Measurements from ENCODE around the gene HIBCH. TPM values are rescaled to one million over a fixed set of nuclear protein-coding genes. Genes with fewer than 3 reads are reported as not detected.
A peak's percentile ranks its signal among the peaks of the same experiment; 100 is the strongest.

The HIBCH gene
- polyA plus RNA-seq, 1 donor (not counting 4 experiments of a cell fraction or from before 2014, with no cell fraction given): 19.4 TPM

GRCh38 chr2:190343536-190344275 is 24.1 kb upstream of the HIBCH start, which contains the start of gene INPP1:
TSS of gene INPP1 (plus strand) at chr2:190343589. CDS start at chr2:190360103, 16,514 bp downstream.
- Histone ChIP-seq H3K4me1 (ENCODE audit: control insufficient read depth, extremely low read depth, insufficient read depth, low read length) (peaks cover 7% of the 10 kb centered on the region), H3K4me3 (ENCODE audit: control insufficient read depth in 2 of 3, extremely low read depth in 1 of 3, insufficient read depth in 2 of 3, low read depth in 1 of 3, low read length in 3 of 3) (peak within 1 kb of the TSS; percentile 54 to 77 (median 64)), H3K9ac (ENCODE audit: control insufficient read depth, extremely low read depth, insufficient read depth, low read length) (peak within 1 kb of the TSS; percentile 76), H3K9me1 (ENCODE audit: control insufficient read depth, extremely low read depth, insufficient read depth, low read length) (no peaks in the 10 kb centered on the region), H2AFZ (ENCODE audit: control insufficient read depth, low read length) (peak within 1 kb of the TSS; percentile 93), H3K9me3 (ENCODE audit: control insufficient read depth, low read depth, low read length) (no peaks in the 10 kb centered on the region), H3K79me2 (ENCODE audit: control insufficient read depth, insufficient read depth, low read length) (no peaks in the 10 kb centered on the region), H3K36me3 (ENCODE audit: control insufficient read depth in 2 of 2, extremely low read depth in 1 of 2, insufficient read depth in 2 of 2, low read length in 2 of 2) (no peaks in the 10 kb centered on the region), H4K20me1 (ENCODE audit: control insufficient read depth, extremely low read depth, insufficient read depth, low read length) (no peaks in the 10 kb centered on the region), H3K27me3 (ENCODE audit: control insufficient read depth, extremely low read depth, insufficient read depth, low read length) (no peaks in the 10 kb centered on the region), H3K4me2 (ENCODE audit: control insufficient read depth, extremely low read depth, insufficient read depth, low read depth, low read length) (peak within 1 kb of the TSS; percentile 89), H3K27ac (ENCODE audit: control insufficient read depth, insufficient read depth, low read length) (peak within 1 kb of the TSS; percentile 64)
- FAIRE-seq: no peak
- dilution Hi-C loops (cut with MboI; ENCODE audit: extremely low pct_ligation_motif_present, low sequenced_read_pairs): no loop called here
- TF ChIP-seq CTCF (optimal IDR thresholded peaks at IDR 0.05 in 1 of 3, IDR thresholded peaks at IDR 0.05 in 1 of 3, conservative IDR thresholded peaks at IDR 0.05 in 1 of 3; ENCODE audit: extremely low read depth in 1 of 3, insufficient read depth in 2 of 3, low read length in 3 of 3) (no peak), EZH2 (IDR thresholded peaks at IDR 0.05; ENCODE audit: low read length) (no peak)
- no peak for DNase-seq (ENCODE audit: low read depth, low spot score)

GRCh38 chr2:190343089-190343535 is 23.5 kb upstream of the HIBCH start:
- Histone ChIP-seq H3K79me2 (ENCODE audit: control insufficient read depth, insufficient read depth, low read length) (no peaks in the 10 kb centered on the region), H3K9me1 (ENCODE audit: control insufficient read depth, extremely low read depth, insufficient read depth, low read length) (no peaks in the 10 kb centered on the region), H3K9me3 (ENCODE audit: control insufficient read depth, low read depth, low read length) (no peaks in the 10 kb centered on the region), H3K27ac (ENCODE audit: control insufficient read depth, insufficient read depth, low read length) (peak overlapping the region; percentile 64), H2AFZ (ENCODE audit: control insufficient read depth, low read length) (peak overlapping the region; percentile 93), H3K36me3 (ENCODE audit: control insufficient read depth in 2 of 2, extremely low read depth in 1 of 2, insufficient read depth in 2 of 2, low read length in 2 of 2) (no peaks in the 10 kb centered on the region), H3K27me3 (ENCODE audit: control insufficient read depth, extremely low read depth, insufficient read depth, low read length) (no peaks in the 10 kb centered on the region), H3K4me2 (ENCODE audit: control insufficient read depth, extremely low read depth, insufficient read depth, low read depth, low read length) (peak overlapping the region; percentile 89), H3K4me3 (ENCODE audit: control insufficient read depth in 2 of 3, extremely low read depth in 1 of 3, insufficient read depth in 2 of 3, low read depth in 1 of 3, low read length in 3 of 3) (peak overlapping the region; percentile 54 to 77 (median 64)), H3K9ac (ENCODE audit: control insufficient read depth, extremely low read depth, insufficient read depth, low read length) (peak overlapping the region; percentile 76), H3K4me1 (ENCODE audit: control insufficient read depth, extremely low read depth, insufficient read depth, low read length) (peaks cover 7% of the 10 kb centered on the region), H4K20me1 (ENCODE audit: control insufficient read depth, extremely low read depth, insufficient read depth, low read length) (no peaks in the 10 kb centered on the region)
- DNase-seq (ENCODE audit: low read depth, low spot score): no peak
- no peak for TF ChIP-seq EZH2 (IDR thresholded peaks at IDR 0.05; ENCODE audit: low read length)
- no peak for TF ChIP-seq CTCF (optimal IDR thresholded peaks at IDR 0.05 in 1 of 3, IDR thresholded peaks at IDR 0.05 in 1 of 3, conservative IDR thresholded peaks at IDR 0.05 in 1 of 3; ENCODE audit: extremely low read depth in 1 of 3, insufficient read depth in 2 of 3, low read length in 3 of 3)
- FAIRE-seq: no peak
- dilution Hi-C loops (cut with MboI; ENCODE audit: extremely low pct_ligation_motif_present, low sequenced_read_pairs): no loop called here
